Activated T-cell treated with anti-CD3 and anti-CD28 coated beads, Interleukin-2, amount 50 U/mL, for 48 hours (primary cell): ENCODE data around the gene F8.
"Not testable (repeated sequence)": the region's sequence is repeated elsewhere in the genome, so short reads cannot be mapped to it uniquely, and the experiment has no call there.

Experiments used
- DNase-seq, 2 experiments: peaks; one replicate each; pipeline ENCODE4 v3.0.0-alpha.2; 2020

The F8 gene

GRCh38 chrX:154868522-154868921 lies 154.0 kb downstream of the F8 start:
- DNase-seq: not testable (repeated sequence)

- no peak for DNase-seq
Measured at GRCh38 chrX:154855256-154855655, 167.3 kb downstream of the F8 start.

- no peak for DNase-seq
Measured at GRCh38 chrX:154850957-154851611, 171.4 kb downstream of the F8 start.

GRCh38 chrX:154840856-154841255 lies 181.7 kb downstream of the F8 start:
- no peak for DNase-seq

- DNase-seq: no peak
Measured at GRCh38 chrX:154836163-154836562, 186.4 kb downstream of the F8 start.

GRCh38 chrX:154834562-154834961 lies 188.0 kb downstream of the F8 start, which contains the start of gene SMIM9:
SMIM9 (minus strand) TSS chrX:154834662; CDS start chrX:154830856, 3,806 bp downstream.
- DNase-seq: no peak

- DNase-seq: no peak
Measured at GRCh38 chrX:154833746-154834274, 188.7 kb downstream of the F8 start.

- DNase-seq: no peak
Measured at GRCh38 chrX:154829926-154830442, 192.5 kb downstream of the F8 start.

GRCh38 chrX:154829134-154829533 lies 193.4 kb downstream of the F8 start:
- DNase-seq: no peak

GRCh38 chrX:154828016-154828408 lies 194.5 kb downstream of the F8 start:
- no peak for DNase-seq

- DNase-seq: no peak
Measured at GRCh38 chrX:154827194-154828015, 195.1 kb downstream of the F8 start.

GRCh38 chrX:154825586-154825985 lies 196.9 kb downstream of the F8 start:
- not testable (repeated sequence) for DNase-seq

GRCh38 chrX:154824638-154825037 lies 197.9 kb downstream of the F8 start:
- no peak for DNase-seq

GRCh38 chrX:154822029-154822428 lies 200.5 kb downstream of the F8 start:
- DNase-seq: no peak

GRCh38 chrX:154821523-154821922 lies 201.0 kb downstream of the F8 start:
- no peak for DNase-seq

- no peak for DNase-seq
Measured at GRCh38 chrX:154819771-154820341, 202.7 kb downstream of the F8 start.

- no peak for DNase-seq
Measured at GRCh38 chrX:154818916-154819770, 203.4 kb downstream of the F8 start.

GRCh38 chrX:154817048-154817618 lies 205.4 kb downstream of the F8 start:
- DNase-seq: not testable (repeated sequence)

- not testable (repeated sequence) for DNase-seq
Measured at GRCh38 chrX:154816326-154816898, 206.1 kb downstream of the F8 start.

GRCh38 chrX:154815274-154815818 lies 207.2 kb downstream of the F8 start:
- no peak for DNase-seq

GRCh38 chrX:154813801-154814200 lies 208.7 kb downstream of the F8 start:
- no peak for DNase-seq
